Ovary (tissue), 9 donors: Measurements from ENCODE around the gene EHBP1. TPM values are rescaled to one million over a fixed set of nuclear protein-coding genes. Genes with fewer than 3 reads are reported as not detected.
A peak's percentile ranks its signal among the peaks of the same experiment; 100 is the strongest.

ENCODE experiments used
- DNase-seq, 5 donors: peaks; one replicate each; pipeline ENCODE4 v3.0.0-alpha.2; 2019 to 2020
- H3K27ac ChIP-seq, 2 donors: fragments of 200-600 bp; one replicate each; pipeline versions ENCODE4 v1.5.1 to v1.8.0; 2019 to 2022
- H3K27me3 ChIP-seq: fragments of 200-600 bp; one replicate; pipeline ENCODE4 v1.8.0; 2022
- H3K36me3 ChIP-seq: fragments of 200-600 bp; sonication (generic); one replicate; pipeline ENCODE4 v1.5.1; 2019
- H3K4me1 ChIP-seq: one replicate; pipeline ENCODE4 v1.8.1; 2013; ENCODE audit warnings: mild to moderate bottlenecking, moderate library complexity; ENCODE audit not compliant: insufficient read depth
- H3K4me3 ChIP-seq: fragments of 200-600 bp; sonication (generic); one replicate; pipeline ENCODE4 v1.5.1; 2017
- H3K9me3 ChIP-seq, 2 donors: fragments of 200-600 bp in 1 of 2; sonication (generic) in 1 of 2; one replicate each; pipeline versions ENCODE4 v1.5.1 to v1.8.1; 2013 to 2019; ENCODE audit warnings: mild to moderate bottlenecking in 1 of 2, moderate library complexity in 1 of 2
- EP300 ChIP-seq: sonication (generic); formaldehyde crosslinking; IDR thresholded peaks from one replicate; pipeline ENCODE4 v1.6.1; 2017; ENCODE audit warnings: antibody characterized with exemption
- POLR2A ChIP-seq: fragments of 450-650 bp; IDR thresholded peaks from one replicate; pipeline ENCODE4 v1.6.1; 2017; ENCODE audit warnings: antibody characterized with exemption, mild to moderate bottlenecking, moderate library complexity
- WGBS, 3 donors: extraction: QIAGEN DNeasy Blood & Tissue Kit in 1 of 3; methylation state at CpG; one replicate each; pipeline versions ENCODE4 v1.1.5 to v1.1.7; 2013 to 2017; 5-methylcytosine and 5-hydroxymethylcytosine counted together
- intact Hi-C, 4 donors: fragments of 100-400 bp; cut with DNase I; formaldehyde crosslinking; loops; one replicate each; pipeline versions ENCODE4 v1.11.0 to v1.15.1; 2022 to 2023
- polyA plus RNA-seq, 2 donors: library from polyadenylated mRNA; stranded (reverse); fragments of 200-250 nt in 1 of 2; fragments of 350-450 nt in 1 of 2; fragmentation: Illumina TruSeq in 1 of 2; extraction: RNeasy Lipid Tissue Mini Kit (QIAGEN cat#74804) in 1 of 2; gene quantifications; one replicate each; pipeline ENCODE4 v1.2.3, GENCODE V29; 2013 to 2014
- total RNA-seq, 7 donors: library from RNA; depleted of rRNA in 2 of 7; stranded (reverse); fragments of >200 nt in 2 of 7; fragmentation: NEBNext Ultra II Directional in 3 of 7; extraction: Animal tissue kit (Norgen Biotek cat#: 25700) in 3 of 7; gene quantifications; one replicate each; pipeline versions ENCODE4 v1.1.0 to v1.2.4, GENCODE V29; 2016 to 2023
- TF ChIP-seq, protein P1 (sequence below), 3 donors: fragments of 450-650 bp in 2 of 3; fragments of 200-600 bp in 1 of 3; IDR thresholded peaks; one replicate each; pipeline versions ENCODE4 v1.5.1 to v1.8.0; 2016 to 2022; ENCODE audit warnings: antibody characterized with exemption in 3 of 3, mild to moderate bottlenecking in 1 of 3
- donor health status: DM: no; HTN: no; CAD: no; lungs with moderate emphysema.
- donor health status: DM: no; HTN: no; CAD: no.
- donor health status: Bipolar disorder and iron deficiency.
- donor health status: DM: yes; HTN: yes; CAD: no.
- donor health status: DM: no; HTN: no; CAD: no.
- donor health status: DM: yes; HTN: yes; CAD: no.

Gene EHBP1
- total and polyA plus RNA-seq, 9 donors = 56.3 to 185 (median 117) TPM

DNA sequence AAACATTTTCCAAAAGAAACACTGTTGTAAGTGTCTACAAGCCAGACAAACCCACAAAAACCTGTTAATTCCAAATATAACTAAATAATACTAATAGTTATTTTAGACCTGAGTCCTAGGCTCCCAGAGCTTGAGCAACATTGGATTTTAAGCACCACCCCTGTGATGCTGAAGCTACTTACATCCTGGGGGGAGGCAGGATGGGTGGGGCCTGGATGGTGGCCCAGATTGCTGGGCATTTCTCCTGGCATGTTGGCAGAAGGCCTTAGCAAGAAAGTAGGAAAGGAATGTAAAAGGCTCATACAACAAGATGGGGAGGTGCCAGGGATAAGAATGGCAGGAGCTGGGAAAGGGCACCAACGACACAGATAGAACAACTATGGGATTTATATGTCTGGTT lies 294.4 kb downstream of the EHBP1 start:
- 85 to 89% (median 88%) methylated on average over 1 of the region's 1 CpG for WGBS, 3 donors
- Histone ChIP-seq H3K4me3 (no peak overlapping the region), H3K27me3 (no peaks in the 10 kb centered on the region), H3K36me3 (no peaks in the 10 kb centered on the region), H3K4me1 (no peaks in the 10 kb centered on the region), H3K27ac (no peak overlapping the region), H3K9me3 (no peaks in the 10 kb centered on the region)
- intact Hi-C loops = no loop called here
- TF ChIP-seq POLR2A (no peak), EP300 (no peak)
- TF ChIP-seq, protein P1, sequence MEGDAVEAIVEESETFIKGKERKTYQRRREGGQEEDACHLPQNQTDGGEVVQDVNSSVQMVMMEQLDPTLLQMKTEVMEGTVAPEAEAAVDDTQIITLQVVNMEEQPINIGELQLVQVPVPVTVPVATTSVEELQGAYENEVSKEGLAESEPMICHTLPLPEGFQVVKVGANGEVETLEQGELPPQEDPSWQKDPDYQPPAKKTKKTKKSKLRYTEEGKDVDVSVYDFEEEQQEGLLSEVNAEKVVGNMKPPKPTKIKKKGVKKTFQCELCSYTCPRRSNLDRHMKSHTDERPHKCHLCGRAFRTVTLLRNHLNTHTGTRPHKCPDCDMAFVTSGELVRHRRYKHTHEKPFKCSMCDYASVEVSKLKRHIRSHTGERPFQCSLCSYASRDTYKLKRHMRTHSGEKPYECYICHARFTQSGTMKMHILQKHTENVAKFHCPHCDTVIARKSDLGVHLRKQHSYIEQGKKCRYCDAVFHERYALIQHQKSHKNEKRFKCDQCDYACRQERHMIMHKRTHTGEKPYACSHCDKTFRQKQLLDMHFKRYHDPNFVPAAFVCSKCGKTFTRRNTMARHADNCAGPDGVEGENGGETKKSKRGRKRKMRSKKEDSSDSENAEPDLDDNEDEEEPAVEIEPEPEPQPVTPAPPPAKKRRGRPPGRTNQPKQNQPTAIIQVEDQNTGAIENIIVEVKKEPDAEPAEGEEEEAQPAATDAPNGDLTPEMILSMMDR (IDR thresholded peaks at IDR 0.05) = no peak
- no peak for DNase-seq

DNA sequence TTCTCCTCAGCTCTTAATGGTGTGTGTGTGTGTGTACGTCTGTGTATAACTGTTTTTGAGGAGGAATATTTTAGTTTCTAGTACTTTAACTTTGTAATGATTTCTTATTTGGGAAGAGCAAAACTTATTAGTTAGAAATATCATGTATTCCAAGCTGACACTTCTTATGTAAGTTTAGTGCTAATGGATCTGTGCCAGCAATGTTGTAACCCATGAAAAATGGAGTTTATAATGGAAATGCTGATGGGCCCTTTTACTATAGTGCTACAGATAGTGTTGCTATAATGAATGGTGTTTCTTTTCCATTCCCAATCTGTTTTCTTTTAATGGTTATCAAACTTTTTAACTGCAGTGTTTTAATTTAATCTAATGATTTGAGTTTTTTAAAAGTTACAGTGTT lies 295.3 kb downstream of the EHBP1 start:
- intact Hi-C loops = no loop called here
- Histone ChIP-seq H3K27me3 (no peaks in the 10 kb centered on the region), H3K27ac (no peak overlapping the region), H3K4me1 (no peaks in the 10 kb centered on the region), H3K9me3 (no peaks in the 10 kb centered on the region), H3K36me3 (no peaks in the 10 kb centered on the region), H3K4me3 (no peak overlapping the region)
- WGBS, 3 donors = 64 to 87% (median 74%) methylated on average over 1 of the region's 1 CpG
- DNase-seq = peak in 1 of 5 donors; percentile 17
- no peak for TF ChIP-seq POLR2A
- TF ChIP-seq EP300 = no peak
- TF ChIP-seq, protein P1 (IDR thresholded peaks at IDR 0.05) = no peak

- Histone ChIP-seq H3K27ac (no peak overlapping the region), H3K4me3 (no peak overlapping the region), H3K4me1 (no peaks in the 10 kb centered on the region), H3K9me3 (no peaks in the 10 kb centered on the region), H3K36me3 (no peaks in the 10 kb centered on the region), H3K27me3 (no peaks in the 10 kb centered on the region)
- DNase-seq = no peak
- intact Hi-C loops = no loop called here
- TF ChIP-seq POLR2A (no peak), EP300 (no peak)
- TF ChIP-seq, protein P1 (IDR thresholded peaks at IDR 0.05) = no peak
Measured at GRCh38 chr2:63001576-63001975, 296.1 kb downstream of the EHBP1 start.

GRCh38 chr2:63003351-63003750 lies 297.8 kb downstream of the EHBP1 start:
- TF ChIP-seq, protein P1 (IDR thresholded peaks at IDR 0.05) = no peak
- TF ChIP-seq EP300 = no peak
- TF ChIP-seq POLR2A = no peak
- Histone ChIP-seq H3K27ac (no peak overlapping the region), H3K4me1 (no peaks in the 10 kb centered on the region), H3K9me3 (no peaks in the 10 kb centered on the region), H3K36me3 (no peaks in the 10 kb centered on the region), H3K27me3 (no peaks in the 10 kb centered on the region), H3K4me3 (no peak overlapping the region)
- intact Hi-C loops = no loop called here
- whole genome bisulfite sequencing, 3 donors = 34 to 63% (median 55%) methylated on average over 4 of the region's 4 CpGs
- no peak for DNase-seq
